Heart left ventricle (tissue), 16 donors: ENCODE measurements around the gene PPP1R15A. TPM values are rescaled to one million over a fixed set of nuclear protein-coding genes. Genes with fewer than 3 reads are reported as not detected.
"Not testable (repeated sequence)": the region's sequence is repeated elsewhere in the genome, so short reads cannot be mapped to it uniquely, and the experiment has no call there.

Experiments
- ATAC-seq, 4 donors: fragments of 200-7000 bp; cut with Tn5 transposase; one replicate each; pipeline ENCODE4 v1.9.1; 2020 to 2022; ENCODE audit warnings: moderate library complexity in 4 of 4, mild to moderate bottlenecking in 3 of 4, moderate number of reproducible peaks in 1 of 4
- DNase-seq, 5 donors: peaks; one replicate each; pipeline ENCODE4 v3.0.0-alpha.2; 2020
- H3K27ac ChIP-seq, 12 donors: fragments of 200-600 bp; sonication (generic) in 4 of 12; one replicate each; pipeline versions ENCODE4 v1.5.0 to v1.8.0; 2016 to 2022; ENCODE audit warnings: mild to moderate bottlenecking in 2 of 12
- H3K27me3 ChIP-seq, 9 donors: fragments of 200-600 bp; sonication (generic) in 2 of 9; one replicate each; pipeline versions ENCODE4 v1.5.1 to v1.8.0; 2016 to 2022; ENCODE audit warnings: mild to moderate bottlenecking in 3 of 9
- H3K36me3 ChIP-seq, 9 donors: fragments of 200-600 bp; sonication (generic) in 2 of 9; one replicate each; pipeline versions ENCODE4 v1.5.0 to v1.8.0; 2018 to 2022; ENCODE audit warnings: mild to moderate bottlenecking in 2 of 9
- H3K4me1 ChIP-seq, 12 donors: fragments of 200-600 bp; sonication (generic) in 4 of 12; one replicate each; pipeline versions ENCODE4 v1.5.0 to v1.8.0; 2016 to 2022; ENCODE audit warnings: mild to moderate bottlenecking in 3 of 12
- H3K4me3 ChIP-seq, 12 donors: fragments of 200-600 bp; sonication (generic) in 4 of 12; one replicate each; pipeline versions ENCODE4 v1.5.0 to v1.8.0; 2017 to 2022; ENCODE audit warnings: mild to moderate bottlenecking in 9 of 12, moderate library complexity in 4 of 12
- H3K9me3 ChIP-seq, 12 donors: fragments of 200-600 bp; sonication (generic) in 4 of 12; one replicate each; pipeline versions ENCODE4 v1.5.0 to v1.8.0; 2016 to 2022; ENCODE audit warnings: mild to moderate bottlenecking in 1 of 12
- CTCF ChIP-seq, 12 donors: fragments of 200-600 bp; sonication (generic) in 4 of 12; IDR thresholded peaks; one replicate each; pipeline versions ENCODE4 v1.5.0 to v1.8.0; 2018 to 2022; ENCODE audit warnings: antibody characterized with exemption in 12 of 12, mild to moderate bottlenecking in 5 of 12
- POLR2A ChIP-seq, 2 donors: fragments of 450-650 bp; IDR thresholded peaks; one replicate each; pipeline ENCODE4 v1.6.1; 2017; ENCODE audit warnings: antibody characterized with exemption in 2 of 2, mild to moderate bottlenecking in 2 of 2, moderate library complexity in 2 of 2
- WGBS, 4 donors: extraction: QIAGEN DNeasy Blood & Tissue Kit in 2 of 4; methylation state at CpG; one replicate each; pipeline versions ENCODE4 v1.1.5 to v1.1.7; 2013 to 2018; 5-methylcytosine and 5-hydroxymethylcytosine counted together
- intact Hi-C, 10 donors: fragments of 100-400 bp; cut with DNase I; formaldehyde crosslinking; loops; one replicate each; pipeline versions ENCODE4 v1.11.1 to v1.14.2; 2022
- polyA plus RNA-seq, 2 donors: library from polyadenylated mRNA; stranded (reverse); fragments of 200-250 nt; gene quantifications; one replicate each; pipeline ENCODE4 v1.2.3, GENCODE V29; 2013
- total RNA-seq, 9 donors: library from RNA; depleted of rRNA in 2 of 9; stranded (reverse); fragments of >200 nt in 2 of 9; fragmentation: NEBNext Ultra II Directional in 3 of 9; extraction: Animal tissue kit (Norgen Biotek cat#: 25700) in 3 of 9; gene quantifications; one replicate each; pipeline versions ENCODE4 v1.1.0 to v1.2.4, GENCODE V29; 2016 to 2023
- donor health status: ischemic (EF 13 %, LVEDD 7.1; RV severe dilation, severe dysfunction).
- donor health status: healthy with polysubstance abuse.
- donor health status: DM: no; HTN: yes; CAD: no.
- donor health status: DM: no; HTN: no; CAD: no.
- donor health status: ischemic (EF 25% LVEDD 6.9; RV normal size, moderate dysfunction).
- donor health status: ischemic (EF 25% LVEDD 5.7; RV mildly dilated, moderate dysfunction).
- donor health status: healthy.
- donor health status: DM: yes; HTN: yes; CAD: no.
- donor health status: ischemic (EF 35%, LVEDD 5.7; RV mildly dilated, moderate dysfunction).
- donor health status: nonischemic (EF 11% LVEDD 7.7; RV severe dilation, severe dysfunction).
- donor health status: DM: yes; HTN: yes; CAD: no.
- donor health status: PGD.
- donor health status: ischemic (EF 29% LVEDD 5.4; RV normal size, mild dysfunction).
- donor health status: nonischemic (EF 23%, LVEDD 6.1; RV moderate dilation, normal function).

PPP1R15A gene
- total and polyA plus RNA-seq, 11 donors = 51.7 to 181 (median 68.2) TPM

GRCh38 chr19:48899781-48900476 lies 27.7 kb downstream of the PPP1R15A start, which contains the start of gene NUCB1:
NUCB1 (plus strand) TSS chr19:48900312; CDS start chr19:48900797, 485 bp downstream.
- Histone ChIP-seq H3K27ac (peak within 1 kb of the TSS; percentile 77 to 98 (median 94)), H3K27me3 (peaks cover 0 to 13% (median 0%) of the 10 kb centered on the region in 9 donors), H3K36me3 (peaks cover 0 to 27% (median 12%) of the 10 kb centered on the region in 9 donors), H3K4me1 (peaks cover 2 to 53% (median 34%) of the 10 kb centered on the region in 12 donors), H3K9me3 (no peaks in the 10 kb centered on the region), H3K4me3 (peak within 1 kb of the TSS; percentile 69 to 98 (median 92))
- intact Hi-C loops = loop anchor here in 6 of 10 donors (2.0 to 10.0 kb wide), 6 partner anchors 25 to 65 kb away; partner anchors contain the start of genes BAX (in 3 of the 6), PPP1R15A (in 3 of the 6) and FTL (in 2 of the 6)
- 6 to 8% (median 7%) methylated on average over 34 of the region's 34 CpGs for WGBS, 4 donors
- DNase-seq (peak; percentile 98 to 99 (median 99)), ATAC-seq (peak; percentile 97 to 98 (median 98))
- TF ChIP-seq POLR2A (IDR thresholded peaks at IDR 0.05) = peak in 1 of 2 donors; percentile 84
- TF ChIP-seq CTCF (IDR thresholded peaks at IDR 0.05) = peak; percentile 2 to 50 (median 23)

GRCh38 chr19:48900477-48901406 lies 28.5 kb downstream of the PPP1R15A start:
- peaks cover 0 to 35% (median 20%) of the 10 kb centered on the region in 9 donors for H3K36me3 ChIP-seq

GRCh38 chr19:48902291-48902690 lies 30.1 kb downstream of the PPP1R15A start:
- H3K27me3 ChIP-seq, H3K27ac ChIP-seq, ATAC-seq, H3K4me3 ChIP-seq, DNase-seq, H3K9me3 ChIP-seq: not testable (repeated sequence)
- intact Hi-C loops = loop anchor here in 4 of 10 donors (5.0 to 10.0 kb wide), 3 partner anchors 50 to 63 kb away; partner anchors contain the start of genes BAX (in 2 of the 4) and FTL (in 2 of the 4)
- Histone ChIP-seq H3K4me1 (peaks cover 2 to 36% (median 27%) of the 10 kb centered on the region in 12 donors), H3K36me3 (peaks cover 0 to 50% (median 35%) of the 10 kb centered on the region in 9 donors)
- 95 to 99% (median 96%) methylated on average over 7 of the region's 7 CpGs for WGBS, 4 donors

More at GRCh38 chr19:48900477-48901406, 28.5 kb downstream of the PPP1R15A start:
- DNase-seq (peak in 1 of 5 donors; percentile 50), ATAC-seq (peak in 3 of 4 donors; percentile 2 to 23 (median 2))
- Histone ChIP-seq H3K27ac (peak overlapping the region; percentile 77 to 98 (median 94)), H3K4me3 (peak overlapping the region; percentile 69 to 98 (median 92)), H3K27me3 (peaks cover 0 to 5% (median 0%) of the 10 kb centered on the region in 9 donors), H3K9me3 (no peaks in the 10 kb centered on the region), H3K4me1 (peaks cover 2 to 45% (median 31%) of the 10 kb centered on the region in 12 donors)
- 7 to 10% (median 8%) methylated on average over 20 to 24 of the region's 24 CpGs for WGBS, 4 donors
- TF ChIP-seq POLR2A (IDR thresholded peaks at IDR 0.05) (no peak), CTCF (IDR thresholded peaks at IDR 0.05) (no peak)
- intact Hi-C loops = loop anchor here in 6 of 10 donors (2.0 to 10.0 kb wide), 6 partner anchors 26 to 64 kb away; partner anchors contain the start of genes BAX (in 3 of the 6), PPP1R15A (in 3 of the 6) and FTL (in 2 of the 6)

GRCh38 chr19:48903788-48904187 lies 31.6 kb downstream of the PPP1R15A start:
- Histone ChIP-seq H3K36me3 (peaks cover 0 to 63% (median 48%) of the 10 kb centered on the region in 9 donors), H3K4me1 (peaks cover 2 to 40% (median 28%) of the 10 kb centered on the region in 12 donors)
- not testable (repeated sequence) for ATAC-seq, DNase-seq, H3K27me3 ChIP-seq, H3K27ac ChIP-seq, H3K9me3 ChIP-seq, H3K4me3 ChIP-seq
- intact Hi-C loops = loop anchor here in 4 of 10 donors (5.0 to 10.0 kb wide), 3 partner anchors 49 to 61 kb away; partner anchors contain the start of genes BAX (in 2 of the 4) and FTL (in 2 of the 4)
